GM12801 (cell line): Measurements from ENCODE around the gene LIMK2.

Source experiments
- TF ChIP-seq, protein P1 (sequence below): IDR thresholded peaks from one replicate; pipeline ENCODE4 v1.5.1; 2011; ENCODE audit warnings: control low read depth; ENCODE audit not compliant: insufficient read length; ENCODE audit errors: extremely low read depth

The LIMK2 gene

DNA sequence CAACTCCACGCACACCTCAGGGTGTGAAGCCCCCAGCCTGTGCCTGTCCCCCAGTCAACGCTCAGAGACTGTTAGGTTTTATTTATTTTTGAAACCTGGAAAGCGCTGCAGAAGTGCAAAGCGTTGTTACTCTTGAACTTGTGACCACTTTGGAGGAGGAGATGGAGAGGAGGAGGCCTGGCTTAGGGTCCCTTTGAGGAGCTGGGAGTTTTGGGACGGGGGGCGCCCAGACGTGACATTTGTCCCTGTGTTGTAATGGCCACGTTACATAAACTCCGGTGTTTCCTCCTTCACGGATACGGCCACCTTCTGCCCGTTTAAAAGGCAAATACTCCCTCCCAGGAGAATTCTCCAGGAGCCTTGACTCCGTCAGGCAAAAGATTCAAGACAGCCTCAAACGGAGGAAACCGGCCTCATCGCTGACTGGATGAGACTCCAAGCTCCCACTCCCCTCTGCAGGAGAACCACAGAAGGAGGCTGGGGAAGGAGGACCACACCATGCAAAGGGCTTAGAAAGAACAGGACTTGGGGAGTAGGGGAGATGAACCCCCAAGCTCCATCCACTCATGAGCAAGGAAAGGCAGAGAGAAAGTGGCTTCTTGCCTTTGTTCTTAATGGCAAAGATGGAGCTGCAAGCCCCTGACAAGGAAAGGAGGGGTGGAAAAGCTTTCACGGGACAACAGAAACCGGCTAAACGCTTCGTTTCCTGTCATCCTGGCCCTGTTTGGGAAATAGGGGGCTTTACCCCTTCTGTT lies 79.6 kb downstream of the LIMK2 start:
- TF ChIP-seq, protein P1, sequence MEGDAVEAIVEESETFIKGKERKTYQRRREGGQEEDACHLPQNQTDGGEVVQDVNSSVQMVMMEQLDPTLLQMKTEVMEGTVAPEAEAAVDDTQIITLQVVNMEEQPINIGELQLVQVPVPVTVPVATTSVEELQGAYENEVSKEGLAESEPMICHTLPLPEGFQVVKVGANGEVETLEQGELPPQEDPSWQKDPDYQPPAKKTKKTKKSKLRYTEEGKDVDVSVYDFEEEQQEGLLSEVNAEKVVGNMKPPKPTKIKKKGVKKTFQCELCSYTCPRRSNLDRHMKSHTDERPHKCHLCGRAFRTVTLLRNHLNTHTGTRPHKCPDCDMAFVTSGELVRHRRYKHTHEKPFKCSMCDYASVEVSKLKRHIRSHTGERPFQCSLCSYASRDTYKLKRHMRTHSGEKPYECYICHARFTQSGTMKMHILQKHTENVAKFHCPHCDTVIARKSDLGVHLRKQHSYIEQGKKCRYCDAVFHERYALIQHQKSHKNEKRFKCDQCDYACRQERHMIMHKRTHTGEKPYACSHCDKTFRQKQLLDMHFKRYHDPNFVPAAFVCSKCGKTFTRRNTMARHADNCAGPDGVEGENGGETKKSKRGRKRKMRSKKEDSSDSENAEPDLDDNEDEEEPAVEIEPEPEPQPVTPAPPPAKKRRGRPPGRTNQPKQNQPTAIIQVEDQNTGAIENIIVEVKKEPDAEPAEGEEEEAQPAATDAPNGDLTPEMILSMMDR: no peak

DNA sequence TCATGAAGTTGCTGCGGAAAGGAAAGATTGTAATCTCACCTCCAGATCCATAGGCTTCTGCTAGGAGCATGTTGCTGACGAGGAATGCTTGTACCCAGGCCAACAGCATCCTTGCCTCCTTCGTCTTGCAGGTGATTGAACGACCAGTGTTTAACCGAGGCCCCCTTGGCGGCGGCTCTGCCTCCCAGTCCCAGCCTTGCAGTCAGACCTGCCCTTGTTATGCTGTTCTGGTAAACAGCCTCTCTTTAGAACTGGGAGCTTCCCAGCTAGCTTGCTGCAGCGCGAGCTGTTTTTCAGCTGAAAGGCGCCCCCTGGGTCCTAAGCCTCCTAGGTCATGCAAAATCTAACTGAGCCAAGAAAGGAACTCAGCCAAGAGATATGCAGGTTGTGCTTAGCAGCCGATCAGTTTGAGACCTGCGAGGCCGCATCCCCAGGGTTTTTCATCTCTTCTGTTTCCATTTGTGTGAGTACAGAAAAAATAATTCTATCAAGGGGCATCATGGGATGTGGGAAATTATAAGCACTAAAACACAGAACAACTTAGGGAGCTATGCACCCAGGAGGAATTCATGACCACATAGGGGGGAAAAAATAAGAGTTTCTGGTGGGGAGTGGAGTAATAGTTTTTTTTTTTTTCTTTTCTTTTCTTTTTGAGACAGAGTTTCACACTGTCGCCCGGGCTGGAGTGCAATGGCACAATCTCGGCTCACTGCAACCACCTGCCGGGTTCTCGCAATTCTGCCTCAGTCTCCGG lies 80.3 kb downstream of the LIMK2 start, which contains the start of gene PIK3IP1:
PIK3IP1 (minus strand) TSS at position 253 of the 754 bp plus-strand sequence; CDS start at position 109, 144 bp downstream.
- TF ChIP-seq, protein P1: no peak

DNA sequence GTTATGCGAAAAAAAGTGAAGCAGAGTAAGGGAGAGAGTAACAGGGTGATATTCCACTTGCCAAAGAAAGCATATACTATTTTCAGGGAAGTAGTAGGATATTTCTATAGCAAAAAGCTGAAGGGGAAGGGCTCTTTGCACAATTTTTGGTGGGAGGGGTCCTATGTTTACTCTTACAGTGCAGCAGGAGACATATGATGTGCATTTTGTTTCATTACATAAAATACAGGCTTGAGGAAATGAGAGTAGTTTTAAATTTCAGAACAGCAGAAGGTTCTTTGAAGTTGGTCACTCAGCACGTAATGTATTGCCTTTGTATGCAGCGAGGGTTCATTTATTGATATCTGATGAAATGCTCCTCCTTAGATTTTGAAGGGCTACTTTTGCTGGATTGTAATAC lies 83.3 kb downstream of the LIMK2 start:
- TF ChIP-seq, protein P1: no peak

DNA sequence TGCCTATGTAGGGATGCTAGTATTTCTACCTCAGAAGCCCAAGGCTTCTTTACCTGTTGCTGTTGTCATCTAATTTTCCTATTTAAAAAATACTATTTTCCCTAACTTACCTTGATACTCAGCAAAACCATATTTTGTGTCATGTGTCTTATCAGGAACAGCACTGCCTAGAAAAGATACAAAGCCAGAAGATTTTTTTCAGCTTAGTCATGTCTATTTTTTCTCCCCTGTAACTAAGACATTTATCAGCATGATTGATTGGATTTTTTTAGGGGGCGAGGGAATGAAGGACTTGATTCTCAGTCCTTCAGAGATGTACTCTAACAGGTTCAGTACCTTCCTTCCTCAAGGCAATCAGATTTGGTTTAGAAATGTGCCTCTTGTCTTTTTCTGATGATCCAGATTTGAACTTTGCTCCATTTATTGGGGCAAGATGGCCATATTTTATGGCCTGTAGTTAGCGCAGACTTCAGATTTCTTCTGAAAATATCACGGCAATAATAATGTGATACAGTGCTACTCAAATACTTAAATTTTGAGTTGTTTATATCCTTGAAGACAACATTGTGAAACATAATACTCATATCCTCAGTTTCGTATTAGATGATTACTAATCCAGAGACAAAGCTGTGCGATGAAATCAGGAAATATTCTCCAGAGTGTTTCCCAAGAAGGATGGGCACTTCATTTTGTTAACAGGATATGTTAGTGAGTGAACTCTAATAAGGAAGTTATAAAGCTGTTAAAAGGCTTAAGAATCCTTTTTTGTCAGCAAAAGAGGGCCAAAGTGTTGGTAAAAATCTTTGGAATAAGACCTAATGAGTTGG lies 83.9 kb downstream of the LIMK2 start:
- TF ChIP-seq, protein P1: no peak

DNA sequence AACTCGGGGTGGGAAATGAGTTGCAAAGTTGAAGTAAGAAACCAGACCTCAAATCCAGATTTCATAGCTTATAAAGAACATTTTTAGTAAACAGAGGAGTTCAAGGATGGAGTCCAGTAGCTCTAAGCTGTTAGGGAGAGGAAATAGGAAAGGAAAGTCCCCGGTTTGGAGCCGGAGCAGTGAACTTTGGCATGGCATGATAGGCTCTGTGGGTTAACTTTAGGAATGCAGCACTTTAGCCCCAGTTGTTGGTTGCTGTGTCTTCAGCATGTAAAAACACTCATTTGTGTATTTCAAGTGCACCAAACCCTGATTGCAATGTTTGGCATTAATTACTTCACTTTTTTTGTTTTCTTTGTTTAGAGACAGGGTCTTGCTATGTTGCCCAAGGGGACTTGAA lies 88.8 kb downstream of the LIMK2 start:
- TF ChIP-seq, protein P1: no peak

DNA sequence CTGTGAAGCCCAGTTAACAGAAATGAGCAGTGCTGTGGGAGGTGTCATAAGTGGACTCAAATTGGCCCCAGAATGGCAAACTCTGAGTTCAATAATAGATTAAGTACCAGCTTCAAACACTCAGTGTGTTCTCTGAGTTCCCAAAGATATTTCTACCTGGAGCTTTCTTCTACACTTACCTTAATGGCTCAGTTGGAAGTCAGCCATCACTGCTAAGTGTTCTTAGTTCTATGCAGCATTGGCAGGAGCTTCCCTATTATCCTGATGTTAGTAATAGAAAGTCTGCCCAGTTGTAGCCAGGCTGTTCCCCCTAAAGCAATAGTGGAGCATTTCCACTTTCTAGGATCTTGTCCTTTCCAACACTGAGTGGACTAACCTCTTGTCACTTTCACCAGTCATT lies 89.9 kb downstream of the LIMK2 start:
- TF ChIP-seq, protein P1: no peak

DNA sequence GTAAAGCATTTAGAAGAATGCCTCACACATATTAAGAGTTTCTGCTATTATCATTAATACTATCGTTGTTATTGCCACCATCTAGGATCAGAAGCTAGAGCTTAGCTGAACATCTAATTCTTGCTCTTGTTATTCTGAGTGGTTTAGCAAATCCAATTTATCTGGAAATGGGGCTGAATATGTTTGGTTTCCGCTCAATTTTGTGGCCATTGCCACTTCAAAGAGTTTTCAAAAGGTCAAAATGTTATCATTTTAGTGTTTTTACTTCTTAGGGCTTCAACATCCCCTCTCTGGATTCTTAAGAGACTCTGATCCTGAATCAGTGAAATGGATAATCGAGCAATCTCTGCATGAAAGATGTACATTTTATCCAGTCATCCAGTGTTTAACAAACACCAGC lies 90.4 kb downstream of the LIMK2 start:
- TF ChIP-seq, protein P1: no peak
